HUES48 (cell line): ENCODE results near the gene KRT1.

ENCODE experiments used
- H3K27ac ChIP-seq: one replicate; pipeline ENCODE4 v1.7.0; 2013; ENCODE audit warnings: low read depth, low read length, inconsistent platforms
- H3K27me3 ChIP-seq: 2 replicates; pipeline ENCODE4 v1.6.1; 2013; ENCODE audit warnings: mild to moderate bottlenecking, low read length; ENCODE audit not compliant: control insufficient read depth, insufficient read depth
- H3K36me3 ChIP-seq: 2 replicates; pipeline ENCODE4 v1.6.1; 2013; ENCODE audit warnings: low read length; ENCODE audit not compliant: control insufficient read depth, insufficient read depth
- H3K4me1 ChIP-seq: 2 replicates; pipeline ENCODE4 v1.6.1; 2013; ENCODE audit warnings: mild to moderate bottlenecking, low read length; ENCODE audit not compliant: control insufficient read depth, insufficient read depth
- H3K4me3 ChIP-seq: 2 replicates; pipeline ENCODE4 v1.5.1; 2013; ENCODE audit warnings: mild to moderate bottlenecking, low read depth, low read length
- H3K9ac ChIP-seq: 2 replicates; pipeline ENCODE4 v1.6.1; 2013; ENCODE audit warnings: mild to moderate bottlenecking, low read depth, low read length, moderate library complexity
- H3K9me3 ChIP-seq: 2 replicates; pipeline ENCODE4 v1.6.1; 2013; ENCODE audit warnings: low read length; ENCODE audit not compliant: control insufficient read depth, insufficient read depth

The KRT1 gene

DNA sequence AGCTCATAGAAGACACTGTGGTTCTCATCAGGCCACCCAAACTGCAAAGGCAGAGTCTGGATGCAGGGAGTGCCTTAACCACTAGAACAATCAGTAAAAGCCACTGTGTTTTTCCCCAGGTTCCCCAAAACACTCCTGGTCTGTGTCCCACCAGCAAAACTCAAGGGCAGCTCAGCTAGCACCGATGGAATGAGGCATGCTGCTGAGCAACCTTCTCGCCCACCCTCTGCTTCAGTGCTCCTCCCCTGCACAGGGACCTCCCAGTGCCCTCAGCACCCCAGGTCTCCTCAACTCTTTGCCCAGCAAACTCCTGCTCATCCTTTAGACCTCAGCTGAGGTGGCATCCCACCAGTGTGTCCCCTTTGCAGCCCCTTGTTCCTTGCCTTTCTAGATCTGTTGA is 19.2 kb upstream of the KRT1 start:
- H3K27ac ChIP-seq = no peak overlapping the region
- H3K27me3 ChIP-seq = no peaks in the 10 kb centered on the region; the same call in 1 of the 2 replicates

DNA sequence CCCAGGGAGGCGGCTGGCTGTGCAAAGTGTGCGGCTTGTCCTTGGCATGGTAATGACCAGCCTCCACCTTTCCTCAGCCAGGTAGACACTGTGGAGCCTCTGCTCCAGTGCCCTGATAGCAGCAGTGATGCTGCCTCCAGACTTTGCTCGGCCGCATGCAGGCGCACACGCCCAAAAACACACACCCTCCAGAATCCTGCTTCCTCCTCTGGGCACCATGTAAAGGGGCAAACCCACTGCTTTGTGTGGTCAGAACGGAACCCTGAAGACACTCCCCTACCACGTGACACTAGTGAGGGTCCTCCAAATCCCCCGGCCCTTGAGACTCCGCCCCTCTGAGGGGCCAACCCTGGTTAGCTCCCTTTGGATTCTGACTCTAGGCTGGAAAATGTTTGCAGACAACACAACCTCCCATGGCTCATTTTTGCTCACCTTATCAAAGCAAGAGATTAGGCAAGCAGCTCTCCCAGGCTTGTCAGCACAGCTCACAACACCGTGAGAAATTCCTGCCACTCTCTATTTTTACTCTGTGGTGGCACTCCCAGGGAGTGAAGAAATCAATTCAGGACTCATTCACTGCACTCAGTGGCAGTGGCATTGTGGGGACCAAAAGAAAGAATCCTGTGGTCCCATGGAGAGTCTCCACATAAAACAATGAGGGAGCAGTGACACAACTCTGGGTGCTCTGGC is 18.6 kb upstream of the KRT1 start:
- Histone ChIP-seq H3K9me3 (no peaks in the 10 kb centered on the region), H3K9ac (no peak overlapping the region), H3K36me3 (no peaks in the 10 kb centered on the region), H3K4me3 (no peak overlapping the region), H3K4me1 (0 out of 2 replicates have a peak, but pooled peaks cover 4% of the 10 kb centered on the region), H3K27ac (no peak overlapping the region), H3K27me3 (no peaks in the 10 kb centered on the region; the same call in 1 of the 2 replicates)

More for the DNA sequence above, 19.2 kb upstream of the KRT1 start:
- Histone ChIP-seq H3K36me3 (no peaks in the 10 kb centered on the region), H3K4me1 (0 out of 2 replicates have a peak, but pooled peaks cover 4% of the 10 kb centered on the region), H3K9me3 (no peaks in the 10 kb centered on the region), H3K4me3 (no peak overlapping the region), H3K9ac (no peak overlapping the region)

DNA sequence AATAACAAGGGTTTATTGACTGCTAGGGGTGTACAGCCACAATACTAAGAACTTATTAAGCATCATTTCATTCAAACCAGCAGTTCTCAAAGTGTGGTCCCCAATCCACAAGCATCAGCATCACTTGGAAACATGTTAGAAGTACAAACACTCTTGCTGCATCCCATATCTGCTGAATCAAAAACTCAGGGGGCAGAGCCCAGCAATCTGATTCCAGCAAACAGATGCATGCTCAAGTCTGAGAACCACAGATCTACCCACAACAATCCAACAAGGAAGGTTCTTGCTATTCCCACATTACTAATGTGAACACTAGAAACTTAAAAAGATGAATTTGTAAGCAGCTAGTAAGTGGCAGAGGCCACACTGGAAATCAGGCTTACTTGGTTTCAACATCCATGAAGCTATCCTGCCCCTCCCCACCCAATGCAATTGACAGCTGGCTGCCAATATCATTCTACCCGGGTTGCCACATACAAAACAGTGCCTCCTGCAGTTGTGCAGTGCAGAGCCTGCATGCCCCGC is 16.9 kb upstream of the KRT1 start:
- Histone ChIP-seq H3K27ac (no peak overlapping the region), H3K4me3 (no peak overlapping the region), H3K9ac (no peak overlapping the region), H3K36me3 (no peaks in the 10 kb centered on the region), H3K9me3 (no peaks in the 10 kb centered on the region), H3K4me1 (0 out of 2 replicates have a peak, but pooled peaks cover 4% of the 10 kb centered on the region), H3K27me3 (peaks cover 3% of the 10 kb centered on the region)

DNA sequence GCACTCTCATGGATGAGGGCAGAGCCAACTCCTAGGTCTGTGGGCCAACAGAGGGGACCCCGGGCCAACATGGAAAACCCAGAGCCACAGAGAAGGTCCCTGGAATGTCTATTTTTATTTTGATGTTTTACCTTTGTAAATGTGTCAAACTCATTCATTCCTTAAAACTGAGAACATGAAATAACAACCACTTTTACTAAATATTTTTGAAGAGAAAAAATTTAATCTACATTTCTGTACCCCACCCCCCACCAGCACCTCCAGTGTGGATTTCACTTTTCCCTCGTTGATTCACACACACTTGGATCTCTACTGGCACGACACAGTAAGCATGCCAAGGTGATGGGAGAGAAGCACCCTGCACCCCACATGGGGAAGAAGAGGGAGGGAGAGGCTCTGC is 16.4 kb upstream of the KRT1 start:
- no peak overlapping the region for H3K4me3 ChIP-seq
- peaks cover 8% of the 10 kb centered on the region for H3K27me3 ChIP-seq
- H3K36me3 ChIP-seq = no peaks in the 10 kb centered on the region
- H3K4me1 ChIP-seq = 0 out of 2 replicates have a peak, but pooled peaks cover 4% of the 10 kb centered on the region
- no peak overlapping the region for H3K9ac ChIP-seq
- H3K9me3 ChIP-seq = no peaks in the 10 kb centered on the region
- no peak overlapping the region for H3K27ac ChIP-seq

DNA sequence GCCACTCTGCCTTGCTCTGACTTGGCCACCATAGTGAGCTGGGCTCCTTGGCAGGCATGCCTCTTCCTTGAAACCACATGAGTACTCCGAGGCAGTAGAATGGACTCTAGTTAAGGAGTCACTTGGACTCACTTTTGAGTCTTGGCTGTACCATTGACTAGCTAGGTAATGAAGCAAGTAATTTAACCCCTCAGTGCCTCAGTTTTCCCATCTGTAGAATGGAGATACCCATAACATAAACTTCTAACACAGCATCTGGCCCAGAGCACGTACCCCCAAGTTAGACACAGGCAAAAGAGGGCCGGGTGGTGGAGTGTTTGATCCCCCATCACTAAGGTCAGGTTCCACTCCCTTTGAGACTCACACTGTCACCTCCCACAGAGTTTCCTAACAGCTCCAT is 14.8 kb upstream of the KRT1 start:
- peaks cover 9% of the 10 kb centered on the region; the same call in 1 of the 2 replicates for H3K4me1 ChIP-seq
- no peaks in the 10 kb centered on the region for H3K36me3 ChIP-seq
- peaks cover 24% of the 10 kb centered on the region for H3K27me3 ChIP-seq
- no peak overlapping the region for H3K27ac ChIP-seq
- H3K9ac ChIP-seq = no peak overlapping the region
- no peaks in the 10 kb centered on the region for H3K9me3 ChIP-seq
- H3K4me3 ChIP-seq = no peak overlapping the region

GRCh38 chr12:52694151-52694550 is 13.9 kb upstream of the KRT1 start:
- Histone ChIP-seq H3K36me3 (no peaks in the 10 kb centered on the region), H3K9me3 (no peaks in the 10 kb centered on the region), H3K9ac (no peak overlapping the region), H3K4me3 (no peak overlapping the region), H3K27ac (no peak overlapping the region), H3K4me1 (peaks cover 9% of the 10 kb centered on the region; the same call in 1 of the 2 replicates), H3K27me3 (peaks cover 29% of the 10 kb centered on the region)

DNA sequence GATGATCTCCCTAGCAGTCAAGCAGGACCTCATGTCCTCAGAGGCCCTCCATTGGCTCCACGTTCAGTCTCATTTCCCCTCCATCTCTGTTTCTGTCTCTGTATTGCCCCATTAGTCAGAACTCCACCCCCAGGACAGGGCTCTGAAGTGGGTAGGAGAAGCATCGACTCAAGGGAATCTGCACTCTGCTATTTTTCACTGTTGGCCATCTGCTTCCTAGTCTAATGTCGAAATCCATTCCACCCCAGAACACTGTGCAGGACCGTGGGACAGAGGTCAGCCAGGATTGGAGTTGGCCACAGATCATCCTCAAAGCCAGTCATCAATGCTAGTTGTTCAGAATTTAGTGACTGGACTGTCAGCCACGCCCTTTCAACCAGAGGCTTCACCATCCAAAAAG is 13.1 kb upstream of the KRT1 start:
- Histone ChIP-seq H3K4me3 (no peak overlapping the region), H3K4me1 (peaks cover 9% of the 10 kb centered on the region; the same call in 1 of the 2 replicates), H3K27me3 (peaks cover 29% of the 10 kb centered on the region), H3K9ac (no peak overlapping the region), H3K27ac (no peak overlapping the region), H3K9me3 (no peaks in the 10 kb centered on the region), H3K36me3 (no peaks in the 10 kb centered on the region)

DNA sequence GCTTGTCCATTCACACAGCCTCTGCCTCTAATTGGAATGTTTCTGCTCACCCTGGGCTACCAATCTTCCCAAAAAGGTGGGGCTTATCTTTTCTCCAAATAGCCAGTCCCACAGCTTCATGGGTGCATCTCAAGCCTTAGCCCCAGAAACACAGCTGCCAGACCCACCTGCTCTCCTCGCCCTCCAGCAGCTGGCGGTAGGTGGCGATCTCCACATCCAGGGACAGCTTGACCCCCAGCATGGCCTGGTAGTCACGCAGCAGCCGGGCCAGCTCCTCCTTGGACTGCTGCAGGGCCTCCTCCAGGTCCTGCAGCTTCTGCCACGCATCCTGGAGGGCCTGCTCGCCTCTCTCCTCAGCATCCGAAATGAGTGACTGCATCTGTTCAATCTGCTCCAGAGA is 12.0 kb upstream of the KRT1 start:
- no peak overlapping the region for H3K27ac ChIP-seq
- no peak overlapping the region for H3K9ac ChIP-seq
- H3K4me1 ChIP-seq = peaks cover 5% of the 10 kb centered on the region; the same call in 1 of the 2 replicates
- no peaks in the 10 kb centered on the region for H3K9me3 ChIP-seq
- peaks cover 29% of the 10 kb centered on the region for H3K27me3 ChIP-seq
- H3K36me3 ChIP-seq = no peaks in the 10 kb centered on the region
- H3K4me3 ChIP-seq = no peak overlapping the region

- no peaks in the 10 kb centered on the region for H3K36me3 ChIP-seq
- H3K27me3 ChIP-seq = peaks cover 29% of the 10 kb centered on the region
- H3K4me3 ChIP-seq = no peak overlapping the region
- no peak overlapping the region for H3K27ac ChIP-seq
- no peak overlapping the region for H3K9ac ChIP-seq
- H3K4me1 ChIP-seq = peaks cover 5% of the 10 kb centered on the region; the same call in 1 of the 2 replicates
- no peaks in the 10 kb centered on the region for H3K9me3 ChIP-seq
Observed at GRCh38 chr12:52691841-52692150, 11.6 kb upstream of the KRT1 start.

DNA sequence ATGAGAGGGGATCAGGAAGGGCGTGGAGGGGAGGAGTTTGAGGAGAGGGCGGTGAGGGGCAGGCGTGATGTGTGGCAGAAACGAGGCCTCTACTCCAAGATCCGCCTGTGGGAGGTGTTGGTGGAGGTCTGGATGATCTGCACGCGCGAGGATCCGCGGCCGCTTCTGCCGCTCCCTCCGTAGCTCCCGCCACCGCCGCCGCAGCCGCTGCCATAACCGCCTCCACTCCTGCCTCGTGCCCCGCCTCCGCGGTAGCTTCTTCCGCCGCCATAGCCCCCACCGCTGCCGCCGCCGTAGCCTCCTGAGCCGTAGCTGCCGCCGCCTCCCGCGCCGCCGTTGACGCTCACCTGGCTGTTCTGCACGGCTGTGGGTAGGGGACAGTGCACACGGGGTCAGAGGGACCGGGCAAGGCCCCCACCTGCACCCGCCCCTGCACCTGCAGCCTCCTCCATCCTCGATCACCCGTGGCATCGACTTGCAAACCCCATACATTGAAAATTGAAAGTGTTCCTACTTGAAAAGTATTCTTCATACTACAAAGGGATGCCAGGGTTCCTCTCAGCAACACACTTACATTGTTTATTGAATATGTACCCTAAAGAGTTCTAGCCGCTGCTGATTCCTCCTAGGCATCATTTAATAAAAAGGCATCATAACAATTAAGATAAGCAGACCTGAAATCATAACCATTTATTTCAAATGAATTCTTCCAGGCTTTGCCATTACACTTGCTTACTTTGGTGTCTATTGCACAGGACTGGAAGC is 11.1 kb upstream of the KRT1 start:
- Histone ChIP-seq H3K9ac (no peak overlapping the region; the same call in 1 of the 2 replicates), H3K27me3 (peaks cover 29% of the 10 kb centered on the region), H3K9me3 (no peaks in the 10 kb centered on the region), H3K4me3 (peak overlapping the region; percentile 55), H3K36me3 (no peaks in the 10 kb centered on the region), H3K4me1 (peaks cover 5% of the 10 kb centered on the region; the same call in 1 of the 2 replicates), H3K27ac (no peak overlapping the region)
